CD1c-positive myeloid dendritic cell (primary cell): ENCODE data around the gene MAP1B.

ENCODE experiments used
- DNase-seq: peaks from one replicate; pipeline ENCODE4 v3.0.0-alpha.2; 2016; ENCODE audit errors: extremely low spot score

The MAP1B gene

GRCh38 chr5:72251386-72251785 is 144.1 kb downstream of the MAP1B start:
- no peak for DNase-seq

GRCh38 chr5:72252008-72252407 is 144.7 kb downstream of the MAP1B start:
- DNase-seq: no peak

- DNase-seq: no peak
These were observed 145.4 kb downstream of the MAP1B start for GRCh38 chr5:72252574-72253155.

GRCh38 chr5:72255237-72255636 is 148.0 kb downstream of the MAP1B start:
- no peak for DNase-seq

- DNase-seq: no peak
These were observed 148.4 kb downstream of the MAP1B start for GRCh38 chr5:72255670-72256069.

- no peak for DNase-seq
These were observed 149.3 kb downstream of the MAP1B start for GRCh38 chr5:72256536-72256935.
